COLO829 (cell line): ENCODE results near the gene LINC00237.

ENCODE experiments used
- DNase-seq: peaks from one replicate; pipeline ENCODE4 v3.0.0; 2012; ENCODE audit warnings: low spot score

LINC00237 gene

DNA sequence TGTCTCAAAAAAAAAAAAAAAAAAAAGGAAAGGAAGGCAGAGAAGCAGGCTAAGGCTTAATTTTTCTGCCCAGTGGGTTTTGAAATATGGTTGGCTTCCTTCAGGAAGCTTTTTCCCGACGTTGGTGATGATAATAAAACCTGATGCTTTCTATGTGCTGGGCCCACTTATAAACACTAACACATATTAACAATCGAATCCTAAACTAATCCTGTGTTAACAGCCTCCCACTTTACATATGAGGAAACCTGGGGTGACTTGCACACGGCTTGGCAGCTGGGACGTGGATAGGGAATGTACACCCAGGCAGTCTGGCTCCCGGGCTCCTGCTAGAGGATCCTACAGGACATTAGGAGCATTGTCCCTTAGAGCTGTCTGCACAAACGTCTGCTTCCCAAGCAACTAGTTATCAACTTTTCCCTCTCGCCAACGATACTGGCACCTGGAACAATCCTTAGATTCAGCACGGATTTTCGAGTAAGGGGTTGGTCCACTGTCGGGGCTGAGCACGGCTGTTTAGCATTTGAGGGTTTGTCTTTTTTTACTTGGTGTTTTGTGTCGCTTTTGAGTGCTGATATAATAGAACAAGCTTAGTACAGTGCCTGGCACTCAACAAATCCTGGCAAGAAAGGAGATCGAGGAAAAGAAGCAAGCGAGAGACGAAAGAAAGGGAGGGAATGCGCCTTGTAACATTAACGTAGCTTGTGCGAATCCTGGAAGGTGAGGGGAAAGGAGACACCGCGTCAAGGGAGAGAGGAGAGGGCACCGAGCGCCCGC lies 19.1 kb upstream of the LINC00237 start:
- DNase-seq = peak; percentile 66

DNA sequence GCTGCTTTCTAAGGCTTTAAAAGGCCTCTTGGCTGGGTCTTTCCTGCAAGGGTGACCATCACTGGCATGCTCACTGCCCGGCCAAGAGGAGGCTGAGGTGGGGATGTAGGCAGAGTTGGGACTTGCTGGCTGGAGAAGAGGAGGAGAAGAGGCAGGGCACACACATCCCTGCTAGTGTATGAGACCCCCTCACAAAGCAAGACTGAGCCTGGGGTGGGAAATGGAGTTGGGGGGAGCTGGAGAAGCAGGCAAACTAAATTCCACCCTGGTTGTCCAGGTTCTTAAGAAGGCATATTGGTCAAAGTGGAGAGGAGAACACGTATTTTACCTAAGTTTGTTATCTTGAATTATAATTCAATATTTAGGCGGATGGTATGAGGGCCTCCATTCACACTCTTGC lies 18.0 kb upstream of the LINC00237 start:
- no peak for DNase-seq

- no peak for DNase-seq
These were observed 12.6 kb upstream of the LINC00237 start for GRCh38 chr20:21118782-21119181.

DNA sequence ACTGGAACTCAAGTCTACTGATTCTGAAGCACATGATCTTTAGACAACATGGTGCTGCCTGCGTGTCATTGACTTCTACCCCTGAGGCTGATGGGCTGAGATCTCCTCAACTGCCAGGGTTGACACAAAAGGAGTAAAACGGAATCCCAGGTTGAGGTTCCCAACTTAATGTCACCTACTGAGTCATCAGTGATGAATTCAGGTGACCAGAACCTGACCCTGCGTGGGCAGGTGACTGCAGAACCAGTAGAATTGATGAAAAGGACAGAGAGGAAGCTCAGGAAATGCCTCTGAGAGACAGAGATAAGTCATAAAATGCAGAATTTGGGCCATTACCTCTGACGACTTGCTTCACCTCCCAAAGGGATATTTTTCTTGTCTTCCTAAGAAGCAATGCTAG lies 12.0 kb upstream of the LINC00237 start:
- DNase-seq = no peak

GRCh38 chr20:21117521-21117920 lies 11.4 kb upstream of the LINC00237 start:
- no peak for DNase-seq

GRCh38 chr20:21114584-21114983 lies 8.4 kb upstream of the LINC00237 start:
- DNase-seq = no peak

DNA sequence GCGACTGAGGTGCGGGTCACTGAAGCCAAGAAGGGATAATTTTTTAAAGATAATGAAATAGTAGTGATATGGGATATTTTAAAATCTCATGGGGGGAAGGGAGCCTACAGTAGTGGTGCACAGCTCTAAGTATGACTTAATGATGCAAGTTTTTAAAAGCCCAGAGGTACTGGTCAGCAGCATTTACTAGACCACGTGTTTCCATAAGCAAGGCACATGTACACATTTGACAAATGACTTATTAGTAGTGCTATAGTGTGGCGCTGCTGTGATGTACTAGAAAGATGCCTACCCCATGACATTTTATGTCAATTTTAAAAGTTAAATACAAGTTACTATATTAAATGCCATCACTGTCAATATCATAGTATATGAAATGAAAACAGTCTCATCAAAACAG lies 7.5 kb upstream of the LINC00237 start:
- DNase-seq = no peak

GRCh38 chr20:21111416-21111815 lies 5.3 kb upstream of the LINC00237 start:
- DNase-seq = no peak

- DNase-seq = no peak
These were observed 4.7 kb upstream of the LINC00237 start for GRCh38 chr20:21110811-21111210.

GRCh38 chr20:21109144-21109543 lies 3.0 kb upstream of the LINC00237 start:
- no peak for DNase-seq

DNA sequence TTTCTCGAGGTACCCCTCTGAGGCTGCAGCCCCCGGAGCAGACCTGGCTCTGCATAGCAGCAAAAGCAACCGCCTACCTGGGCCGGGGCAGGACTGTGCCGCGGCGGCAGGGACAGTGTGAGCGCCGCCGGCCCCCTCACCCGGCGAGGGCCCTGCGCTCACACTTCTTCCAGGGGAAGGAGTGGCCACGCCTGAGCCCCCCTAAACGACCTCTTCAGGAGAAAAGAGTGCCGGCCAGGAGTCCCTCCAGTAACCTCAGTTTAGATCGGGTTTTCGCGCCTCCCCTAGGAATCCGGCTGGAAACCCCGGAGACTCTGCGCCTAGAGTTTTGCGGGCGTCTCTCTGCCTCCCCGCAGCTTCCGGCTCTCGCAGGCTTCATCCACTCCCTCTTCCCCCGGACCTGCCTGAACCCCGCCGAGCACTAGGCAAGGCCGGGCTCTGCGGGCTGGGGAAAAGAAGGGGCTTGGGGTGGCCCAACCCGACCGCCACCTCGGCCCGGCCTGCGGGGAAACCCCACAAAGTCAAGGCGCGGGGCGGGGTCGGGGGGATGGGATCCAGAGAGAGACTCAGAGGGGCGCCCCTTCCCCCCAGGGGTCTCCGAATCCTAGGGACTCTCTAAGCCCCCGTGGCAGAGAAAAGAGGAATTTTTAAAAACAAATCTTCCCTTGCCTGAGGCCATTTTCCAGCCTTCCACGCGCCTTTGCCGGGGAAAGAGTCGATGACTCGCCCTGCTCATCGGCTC lies 558 bp downstream of the LINC00237 start:
- DNase-seq = no peak

DNA sequence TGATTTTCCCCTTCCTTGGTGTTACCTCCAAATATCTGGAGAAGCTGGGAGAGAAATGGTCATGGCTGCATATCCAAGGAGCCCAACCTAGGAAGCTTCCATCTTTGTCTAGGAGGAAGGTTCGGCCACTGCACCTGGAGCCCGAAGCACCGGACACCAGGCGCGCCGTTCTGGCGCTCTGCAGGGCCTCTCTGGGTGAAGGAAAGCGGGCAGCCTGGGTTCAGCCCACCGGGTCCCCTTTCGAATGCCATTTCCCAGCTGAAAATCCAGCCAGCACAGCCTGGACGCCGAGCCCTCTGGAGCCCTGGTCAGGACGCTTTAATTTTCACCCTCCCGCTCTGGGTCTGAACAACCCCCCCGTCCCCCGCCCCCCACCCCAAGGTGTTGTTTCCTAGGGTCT lies 1.2 kb downstream of the LINC00237 start:
- no peak for DNase-seq

GRCh38 chr20:21104466-21104761 lies 1.7 kb downstream of the LINC00237 start:
- no peak for DNase-seq

GRCh38 chr20:21103582-21104465 lies 2.3 kb downstream of the LINC00237 start:
- DNase-seq = no peak

GRCh38 chr20:21102603-21103311 lies 3.4 kb downstream of the LINC00237 start:
- DNase-seq = no peak

- DNase-seq = no peak
These were observed 4.1 kb downstream of the LINC00237 start for GRCh38 chr20:21101932-21102575.

GRCh38 chr20:21101453-21101931 lies 4.7 kb downstream of the LINC00237 start:
- no peak for DNase-seq

- no peak for DNase-seq
These were observed 5.3 kb downstream of the LINC00237 start for GRCh38 chr20:21100578-21101452.

DNA sequence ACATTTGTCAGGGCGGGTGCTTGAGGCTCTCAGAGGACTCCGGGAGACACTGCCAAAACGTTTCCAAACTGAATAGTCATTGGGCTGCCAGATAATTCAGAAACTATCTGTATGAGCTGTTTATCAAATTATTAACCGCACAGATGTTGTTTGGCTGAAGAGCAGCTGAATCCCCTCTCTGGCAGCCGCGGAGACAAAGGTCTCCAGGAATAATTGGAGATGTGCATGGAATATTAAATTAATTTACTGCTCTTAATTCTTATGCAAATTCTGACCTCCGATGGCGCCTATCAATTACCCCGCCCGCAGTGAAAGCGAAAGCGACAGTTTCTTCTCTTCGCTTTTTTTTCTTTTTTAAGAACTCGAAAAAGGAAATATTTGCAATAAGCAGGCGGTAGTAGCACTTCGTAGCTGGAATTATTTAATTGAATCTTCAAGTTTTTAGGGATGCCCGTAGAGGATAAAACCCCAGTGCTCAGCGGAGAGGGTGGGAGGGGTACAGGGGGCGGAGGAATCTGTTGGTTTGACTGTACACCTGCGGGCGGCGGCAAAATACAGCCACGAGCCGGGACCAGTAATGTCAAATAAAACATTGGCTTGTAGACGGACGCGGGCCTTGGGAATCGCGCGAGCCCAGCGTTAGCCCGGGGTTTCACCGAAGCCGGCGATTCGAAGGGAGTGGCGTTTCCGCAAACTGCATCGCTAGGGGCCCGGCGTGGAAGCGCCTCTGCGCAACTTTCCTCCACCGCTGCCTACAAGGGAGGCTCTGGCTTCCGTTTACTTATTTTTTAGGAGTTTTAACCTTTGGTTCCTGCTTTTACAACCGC lies 6.2 kb downstream of the LINC00237 start:
- no peak for DNase-seq
